ENCODE results near the gene RMC1.

- TF ChIP-seq CTCF (conservative IDR thresholded peaks at IDR 0.05; ENCODE audit: low read depth, low read length), result no peak
- no peak for TF ChIP-seq EZH2 (IDR thresholded peaks at IDR 0.05; ENCODE audit: borderline replicate concordance, low read depth, low read length, poor library complexity, severe bottlenecking)
These were observed 65.2 kb downstream of the RMC1 start for GRCh38 chr18:23568281-23569138.
